GM21737 (cell line): ENCODE results near the gene KRT16.
"Not testable (repeated sequence)": the region's sequence is repeated elsewhere in the genome, so short reads cannot be mapped to it uniquely, and the experiment has no call there.

Experiments used
- ATAC-seq: cut with Tn5 transposase; IDR thresholded peaks from one replicate; pipeline ENCODE4 v1.9.1; 2021; ENCODE audit warnings: mild to moderate bottlenecking, moderate library complexity; ENCODE audit not compliant: unreplicated experiment

KRT16 gene

DNA sequence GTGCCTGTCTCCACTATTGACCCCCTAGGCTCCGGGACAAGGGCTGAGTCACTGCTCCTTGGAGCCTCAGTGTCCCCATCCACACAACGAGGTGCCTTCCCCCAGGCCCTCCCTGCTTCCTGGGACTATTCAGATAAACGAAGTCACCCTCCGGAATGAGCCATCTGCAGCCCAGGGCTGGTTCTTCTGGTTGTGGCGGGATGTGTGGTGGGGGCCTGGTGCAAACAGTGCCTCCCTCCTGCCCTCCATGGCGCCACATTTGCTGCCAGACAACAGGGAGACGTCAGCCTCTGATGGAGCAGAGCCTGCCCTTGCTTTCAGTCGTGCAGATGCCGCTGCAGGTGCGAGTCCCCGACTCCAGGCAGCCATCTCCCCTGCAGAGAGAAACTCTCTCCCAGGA, 5.1 kb upstream of the KRT16 start:
- ATAC-seq = no peak

GRCh38 chr17:41617136-41617535, 4.6 kb upstream of the KRT16 start:
- ATAC-seq = no peak

DNA sequence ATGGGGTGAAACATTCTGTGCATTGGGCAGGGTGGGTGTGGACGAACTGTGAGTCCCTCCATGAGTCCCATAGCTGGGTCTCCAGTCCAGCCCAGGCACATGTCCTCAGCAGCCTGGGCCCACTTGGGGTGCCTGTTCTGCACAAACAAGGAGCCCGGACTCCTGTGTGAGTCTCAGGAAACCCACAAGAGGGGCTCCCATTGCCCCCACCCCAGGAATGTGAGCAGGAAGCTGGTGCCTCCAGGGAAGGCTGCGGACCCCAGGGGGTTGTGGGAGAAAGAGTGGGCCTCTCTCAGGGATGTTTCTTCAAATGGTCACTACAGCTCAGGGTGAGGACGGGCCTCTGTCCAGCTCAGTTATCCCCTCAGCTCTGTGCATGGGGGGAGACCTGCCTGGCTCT, 3.9 kb upstream of the KRT16 start:
- ATAC-seq = not testable (repeated sequence)

DNA sequence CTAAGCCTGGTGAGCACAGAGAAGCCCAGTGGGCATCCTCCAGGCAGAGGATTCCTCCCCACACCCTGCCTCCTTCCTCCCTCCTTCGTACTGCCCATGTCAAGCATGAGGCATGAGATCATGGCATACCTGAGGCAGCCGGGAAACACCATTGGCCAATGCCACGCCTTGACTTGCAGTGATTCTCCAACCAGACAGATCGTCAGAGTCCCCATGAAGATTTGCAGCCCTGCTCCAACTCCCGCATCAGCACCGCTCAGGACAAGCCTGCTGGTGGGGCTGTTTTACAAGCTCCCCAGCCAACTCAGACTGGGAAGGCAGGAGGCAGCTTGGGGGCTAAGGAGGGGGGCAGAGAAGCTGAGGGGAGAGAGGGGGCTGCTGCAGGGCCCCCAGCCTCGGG, 2.9 kb upstream of the KRT16 start:
- no peak for ATAC-seq

DNA sequence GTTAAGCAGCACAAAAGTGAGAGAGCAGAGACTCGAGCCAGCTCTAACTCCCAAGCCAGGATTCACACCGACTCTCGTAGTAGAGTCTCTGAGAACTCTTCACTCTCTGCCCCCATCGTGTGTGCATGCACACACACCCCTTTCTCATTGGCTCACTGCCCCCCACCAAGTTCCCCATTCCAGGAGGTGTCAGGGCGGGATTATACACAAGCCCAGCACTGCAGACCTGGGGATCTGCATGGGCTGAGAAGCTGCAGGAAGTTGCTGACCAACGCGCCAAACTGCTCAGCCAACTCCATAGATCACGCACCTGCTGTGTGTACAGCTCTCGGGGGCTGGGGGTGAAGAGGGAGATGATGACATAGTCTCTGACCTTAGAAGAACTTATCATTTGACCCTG, 2.2 kb upstream of the KRT16 start:
- ATAC-seq = not testable (repeated sequence)

GRCh38 chr17:41614098-41614497, 1.5 kb upstream of the KRT16 start:
- ATAC-seq = no peak

DNA sequence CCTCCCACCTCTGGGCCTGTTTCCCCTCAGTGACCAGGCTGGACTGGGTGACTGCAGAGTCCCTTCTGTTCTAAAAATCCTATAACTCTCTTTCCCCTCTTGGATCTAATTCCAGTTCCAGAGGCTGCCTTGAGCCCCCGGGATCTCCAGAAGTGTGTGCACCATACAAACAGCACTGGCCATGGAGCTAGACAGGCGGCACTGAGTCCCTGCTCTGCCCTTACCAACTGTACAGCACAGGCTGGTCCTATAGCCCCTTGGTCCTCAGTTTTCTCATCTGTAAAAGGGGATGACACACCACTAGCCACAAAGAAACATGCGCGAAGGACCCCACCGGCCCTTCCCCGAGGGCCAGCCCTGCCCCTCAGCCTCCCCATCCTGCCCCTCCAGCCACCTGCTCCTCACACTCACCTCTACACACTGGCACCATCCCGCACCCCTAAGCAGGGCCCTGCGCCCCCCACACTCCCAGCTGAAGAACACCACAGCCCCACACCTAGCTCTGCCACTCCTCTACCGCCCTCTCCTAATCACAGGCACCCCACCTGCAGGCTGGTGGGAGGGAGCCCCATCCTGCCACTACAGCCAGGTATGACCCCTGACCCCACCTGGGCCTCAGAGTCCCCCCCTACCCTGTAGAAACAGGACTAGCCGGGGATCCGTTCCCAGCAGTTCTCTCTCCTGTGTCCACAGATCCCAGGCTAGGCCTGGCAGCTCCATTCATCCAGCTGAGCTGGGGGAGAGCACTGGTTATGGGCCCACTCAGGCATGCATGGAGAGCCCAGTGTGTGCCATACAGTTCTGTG, 913 bp upstream of the KRT16 start:
- ATAC-seq = no peak

DNA sequence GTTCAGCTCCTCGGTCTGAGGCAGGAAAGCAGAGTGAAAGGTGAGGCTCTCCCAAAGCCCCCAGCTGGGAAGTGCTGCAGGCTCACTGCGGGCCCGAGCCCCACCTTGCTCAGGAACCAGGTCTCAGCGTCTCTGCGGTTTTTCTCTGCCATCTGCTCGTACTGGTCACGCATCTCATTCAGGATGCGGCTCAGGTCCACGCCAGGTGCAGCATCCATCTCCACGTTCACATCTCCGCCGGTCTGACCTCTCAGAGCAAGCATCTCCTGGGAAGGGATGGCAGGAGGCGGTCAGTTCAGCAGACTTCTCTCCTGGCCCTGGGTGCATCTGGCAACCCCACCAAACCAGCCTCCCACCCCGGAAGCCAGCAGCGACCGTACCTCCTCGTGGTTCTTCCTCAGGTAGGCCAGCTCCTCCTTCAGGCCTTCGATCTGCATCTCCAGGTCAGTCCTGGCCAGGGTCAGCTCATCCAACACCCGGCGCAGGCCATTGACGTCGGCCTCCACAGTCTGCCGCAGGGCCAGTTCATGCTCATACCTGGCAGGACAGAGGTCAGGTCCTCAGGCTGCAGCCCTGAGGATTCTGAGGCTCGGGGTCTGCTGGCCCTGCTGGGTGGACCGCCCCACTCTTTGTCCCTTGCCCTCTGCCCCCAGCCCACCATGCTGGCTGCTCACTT, 1.5 kb downstream of the KRT16 start:
- no peak for ATAC-seq

GRCh38 chr17:41610061-41610517, 2.5 kb downstream of the KRT16 start:
- not testable (repeated sequence) for ATAC-seq

GRCh38 chr17:41606930-41607329, 5.6 kb downstream of the KRT16 start:
- ATAC-seq = not testable (repeated sequence)

DNA sequence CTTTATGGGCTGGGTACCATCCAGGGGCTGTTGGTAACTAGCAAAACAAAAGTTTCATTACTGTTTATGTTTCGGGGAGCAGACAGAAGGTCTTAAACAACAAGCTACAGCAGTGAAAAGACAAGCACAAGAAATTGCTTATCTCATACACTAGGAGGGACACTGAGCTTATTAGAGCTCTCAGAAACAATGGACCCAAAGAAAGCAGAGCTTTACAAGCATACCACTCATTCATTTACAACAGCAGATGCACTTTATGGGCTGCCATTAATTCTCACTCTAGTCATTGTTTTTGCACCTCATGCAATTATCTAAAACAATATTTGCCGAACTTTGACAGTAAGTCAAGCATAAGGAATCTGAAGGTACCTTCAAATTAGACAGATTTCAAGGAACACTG, 10.0 kb downstream of the KRT16 start:
- ATAC-seq = no peak

DNA sequence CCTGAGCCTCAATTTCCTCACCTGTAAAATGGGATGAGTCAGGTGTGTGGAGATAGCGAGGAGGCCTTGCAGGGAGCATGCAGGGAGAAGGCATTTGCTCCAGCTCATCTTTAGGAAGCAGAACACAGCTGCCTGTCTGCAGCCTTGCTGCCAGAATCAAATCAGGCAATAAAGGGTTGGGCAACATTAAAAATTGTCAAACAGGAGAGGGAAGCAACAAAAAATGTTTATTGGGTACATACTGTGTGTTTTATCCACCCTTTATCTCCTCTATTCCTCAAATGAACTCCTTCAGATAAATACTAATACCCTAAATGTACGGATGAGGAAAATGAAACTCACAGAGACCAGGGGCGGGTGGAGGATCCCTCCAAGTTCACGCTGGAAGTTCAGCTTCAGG, 12.2 kb downstream of the KRT16 start:
- ATAC-seq = no peak

- no peak for ATAC-seq
Measured at GRCh38 chr17:41599680-41600079, 12.9 kb downstream of the KRT16 start.

DNA sequence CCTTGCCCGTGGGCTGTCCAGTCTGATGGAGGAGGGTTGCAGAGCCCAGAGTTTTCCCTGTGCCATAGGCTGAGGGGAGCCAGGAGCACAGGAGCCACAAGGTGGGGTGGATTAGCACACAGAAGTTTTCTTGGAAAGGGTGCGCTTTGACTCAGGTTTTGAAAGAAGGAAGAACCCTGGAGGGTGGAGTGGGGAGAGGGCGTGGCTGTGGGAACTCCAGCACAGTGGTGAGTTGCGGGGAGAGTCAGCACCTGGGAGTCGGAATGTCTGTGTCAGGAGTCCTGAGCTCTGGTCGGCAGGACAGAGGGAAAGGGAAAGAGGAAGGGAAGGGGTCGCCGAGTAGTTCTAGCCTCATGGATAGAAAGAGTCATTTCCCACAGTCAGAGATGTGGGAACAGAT, 17.0 kb downstream of the KRT16 start:
- no peak for ATAC-seq

GRCh38 chr17:41594363-41594915, 18.1 kb downstream of the KRT16 start:
- no peak for ATAC-seq

GRCh38 chr17:41593306-41593981, 19.1 kb downstream of the KRT16 start:
- no peak for ATAC-seq

DNA sequence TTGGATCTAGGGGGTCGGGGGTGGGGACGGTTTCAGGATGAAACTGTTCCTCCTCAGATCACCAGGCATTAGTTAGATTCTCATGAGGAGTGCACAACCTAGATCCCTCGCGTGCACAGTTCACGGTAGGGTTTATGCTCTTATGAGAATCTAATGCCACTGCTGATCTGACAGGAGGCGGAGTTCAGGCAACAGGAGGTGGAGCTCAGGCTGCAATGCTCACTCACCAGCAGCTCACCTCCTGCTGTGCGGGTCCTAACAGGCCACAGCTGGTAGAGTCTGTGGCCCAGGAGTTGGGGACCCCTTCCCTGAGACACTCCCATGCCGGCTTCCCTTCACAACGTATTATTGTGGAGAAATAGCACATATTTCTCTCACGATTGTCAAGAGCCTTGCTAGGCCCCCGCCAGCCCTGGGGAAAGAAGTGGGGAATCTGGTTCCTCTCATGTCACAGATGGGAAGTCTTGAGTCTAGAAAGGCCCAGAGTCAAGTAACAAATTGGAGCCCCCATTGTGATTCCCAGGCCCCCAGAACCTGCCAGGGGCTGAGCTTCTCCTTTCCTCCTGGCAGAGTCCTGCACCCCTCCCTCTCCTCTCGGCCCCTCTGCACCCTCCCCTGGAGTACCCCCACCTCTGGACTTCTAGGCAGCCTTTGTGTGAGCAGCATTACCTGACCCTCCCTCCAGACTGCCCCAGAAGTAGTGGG, 19.8 kb downstream of the KRT16 start:
- ATAC-seq = no peak

- no peak for ATAC-seq
Measured at GRCh38 chr17:41589301-41589700, 23.3 kb downstream of the KRT16 start.

- no peak for ATAC-seq
Measured at GRCh38 chr17:41588126-41588810, 24.3 kb downstream of the KRT16 start.

DNA sequence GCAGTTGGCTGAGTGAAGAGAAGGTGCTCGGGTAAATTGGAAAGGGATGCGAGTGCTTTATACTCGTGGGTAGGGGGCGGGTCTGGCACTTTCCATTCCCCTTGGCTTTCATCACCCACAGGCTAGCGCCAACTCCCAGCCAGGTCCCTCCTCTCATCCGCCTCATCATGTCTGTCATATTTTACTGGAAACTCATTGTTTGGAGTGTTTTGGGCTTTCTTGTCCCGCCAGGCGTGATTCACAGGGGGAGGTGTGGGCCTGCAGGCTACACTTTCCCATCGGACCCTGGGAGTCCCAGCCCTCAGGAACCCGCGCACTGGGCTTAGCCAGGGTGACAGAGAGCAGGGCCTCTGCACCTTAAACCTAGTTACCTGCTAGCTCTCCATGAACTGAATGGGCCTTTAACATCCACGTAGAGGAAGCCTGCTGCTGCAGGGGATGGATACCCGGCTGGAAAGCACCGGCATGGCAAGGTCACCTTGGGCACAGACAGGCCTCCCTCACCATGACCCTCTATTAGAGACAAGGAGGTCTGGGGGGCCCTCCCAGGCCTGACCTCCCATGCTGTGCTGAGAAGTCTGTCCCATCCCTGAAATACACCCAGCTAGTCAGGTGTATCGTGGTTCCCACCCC, 25.6 kb downstream of the KRT16 start, which contains the start of gene KRT14:
KRT14 (minus strand) TSS at position 33 of the 633 bp plus-strand sequence. CDS start 61 bp downstream, outside the sequence.
- no peak for ATAC-seq
